ENCODE data around the gene DDA1. TPM values are rescaled to one million over a fixed set of nuclear protein-coding genes. Genes with fewer than 3 reads are reported as not detected.

The DDA1 gene
- total and polyA plus RNA-seq, 2 of the 13 experiments (the other 11 are each of a cell fraction or from before 2014, with no cell fraction given): 24.5 to 26.0 TPM

DNA sequence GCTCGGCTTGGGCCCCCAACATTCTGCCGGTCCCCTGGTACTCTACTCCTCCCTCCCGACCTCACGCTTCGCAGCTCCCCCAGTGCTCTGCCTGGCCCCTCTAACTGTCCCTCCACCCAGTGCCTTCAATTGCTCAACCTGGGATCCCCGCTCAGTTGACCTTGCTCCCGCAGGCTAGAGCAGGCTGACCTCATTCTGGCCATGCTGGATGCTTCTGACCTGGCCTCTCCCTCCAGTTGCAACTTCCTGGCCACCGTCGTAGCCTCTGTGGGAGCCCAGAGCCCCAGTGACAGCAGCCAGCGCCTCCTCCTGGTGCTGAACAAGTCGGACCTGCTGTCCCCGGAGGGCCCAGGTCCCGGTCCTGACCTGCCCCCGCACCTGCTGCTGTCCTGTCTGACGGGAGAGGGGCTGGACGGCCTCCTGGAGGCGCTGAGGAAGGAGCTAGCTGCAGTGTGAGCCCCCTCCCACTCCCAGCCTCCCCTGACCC, 31.6 kb downstream of the DDA1 start (continued):
- TF ChIP-seq MAF1 (CRISPR knock-in tag; IDR thresholded peaks at IDR 0.05; ENCODE audit: borderline replicate concordance) (no peak), ETV5 (CRISPR knock-in tag; IDR thresholded peaks at IDR 0.05; ENCODE audit: borderline replicate concordance) (peak; percentile 57; the same call in 1 of the 2 replicates), JUND (CRISPR knock-in tag; IDR thresholded peaks at IDR 0.05) (peak; percentile 55; the same call in 1 of the 2 replicates), DR1 (CRISPR knock-in tag; IDR thresholded peaks at IDR 0.05) (no peak), GABPA (IDR thresholded peaks at IDR 0.05; ENCODE audit: low read depth, low read length) (no peak), GABPA (CRISPR knock-in tag; IDR thresholded peaks at IDR 0.05; ENCODE audit: low read depth) (peak; percentile 65), NR2F6 (IDR thresholded peaks at IDR 0.05) (peak; percentile 62; the same call in 1 of the 2 replicates), NR2F6 (CRISPR knock-in tag; IDR thresholded peaks at IDR 0.05) (peak; percentile 90), SALL1 (CRISPR knock-in tag; IDR thresholded peaks at IDR 0.05) (peak; percentile 58), KAT8 (CRISPR knock-in tag; IDR thresholded peaks at IDR 0.05) (peak; percentile 48; the same call in 1 of the 2 replicates), ZNF232 (CRISPR knock-in tag; IDR thresholded peaks at IDR 0.05; ENCODE audit: borderline replicate concordance) (no peak), ZNF564 (CRISPR knock-in tag; IDR thresholded peaks at IDR 0.05) (peak; percentile 24; the same call in 1 of the 2 replicates), ZNF331 (CRISPR knock-in tag; IDR thresholded peaks at IDR 0.05) (peak; percentile 18; the same call in 1 of the 2 replicates), NRL (CRISPR knock-in tag; IDR thresholded peaks at IDR 0.05; ENCODE audit: borderline replicate concordance) (no peak)
- TF ChIP-seq, protein P1, sequence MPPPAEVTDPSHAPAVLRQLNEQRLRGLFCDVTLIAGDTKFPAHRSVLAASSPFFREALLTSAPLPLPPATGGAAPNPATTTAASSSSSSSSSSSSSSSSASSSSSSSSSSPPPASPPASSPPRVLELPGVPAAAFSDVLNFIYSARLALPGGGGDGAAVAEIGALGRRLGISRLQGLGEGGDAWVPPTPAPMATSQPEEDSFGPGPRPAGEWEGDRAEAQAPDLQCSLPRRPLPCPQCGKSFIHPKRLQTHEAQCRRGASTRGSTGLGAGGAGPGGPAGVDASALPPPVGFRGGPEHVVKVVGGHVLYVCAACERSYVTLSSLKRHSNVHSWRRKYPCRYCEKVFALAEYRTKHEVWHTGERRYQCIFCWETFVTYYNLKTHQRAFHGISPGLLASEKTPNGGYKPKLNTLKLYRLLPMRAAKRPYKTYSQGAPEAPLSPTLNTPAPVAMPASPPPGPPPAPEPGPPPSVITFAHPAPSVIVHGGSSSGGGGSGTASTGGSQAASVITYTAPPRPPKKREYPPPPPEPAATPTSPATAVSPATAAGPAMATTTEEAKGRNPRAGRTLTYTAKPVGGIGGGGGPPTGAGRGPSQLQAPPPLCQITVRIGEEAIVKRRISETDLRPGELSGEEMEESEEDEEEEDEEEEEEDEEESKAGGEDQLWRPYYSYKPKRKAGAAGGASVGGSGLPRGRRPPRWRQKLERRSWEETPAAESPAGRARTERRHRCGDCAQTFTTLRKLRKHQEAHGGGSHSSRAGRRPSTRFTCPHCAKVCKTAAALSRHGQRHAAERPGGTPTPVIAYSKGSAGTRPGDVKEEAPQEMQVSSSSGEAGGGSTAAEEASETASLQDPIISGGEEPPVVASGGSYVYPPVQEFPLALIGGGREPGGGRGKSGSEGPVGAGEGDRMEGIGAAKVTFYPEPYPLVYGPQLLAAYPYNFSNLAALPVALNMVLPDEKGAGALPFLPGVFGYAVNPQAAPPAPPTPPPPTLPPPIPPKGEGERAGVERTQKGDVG (CRISPR knock-in tag; IDR thresholded peaks at IDR 0.05; ENCODE audit: borderline replicate concordance): 0 out of 2 replicates have a peak, but pooled peaks have one; percentile 18
- TF ChIP-seq, protein P2, sequence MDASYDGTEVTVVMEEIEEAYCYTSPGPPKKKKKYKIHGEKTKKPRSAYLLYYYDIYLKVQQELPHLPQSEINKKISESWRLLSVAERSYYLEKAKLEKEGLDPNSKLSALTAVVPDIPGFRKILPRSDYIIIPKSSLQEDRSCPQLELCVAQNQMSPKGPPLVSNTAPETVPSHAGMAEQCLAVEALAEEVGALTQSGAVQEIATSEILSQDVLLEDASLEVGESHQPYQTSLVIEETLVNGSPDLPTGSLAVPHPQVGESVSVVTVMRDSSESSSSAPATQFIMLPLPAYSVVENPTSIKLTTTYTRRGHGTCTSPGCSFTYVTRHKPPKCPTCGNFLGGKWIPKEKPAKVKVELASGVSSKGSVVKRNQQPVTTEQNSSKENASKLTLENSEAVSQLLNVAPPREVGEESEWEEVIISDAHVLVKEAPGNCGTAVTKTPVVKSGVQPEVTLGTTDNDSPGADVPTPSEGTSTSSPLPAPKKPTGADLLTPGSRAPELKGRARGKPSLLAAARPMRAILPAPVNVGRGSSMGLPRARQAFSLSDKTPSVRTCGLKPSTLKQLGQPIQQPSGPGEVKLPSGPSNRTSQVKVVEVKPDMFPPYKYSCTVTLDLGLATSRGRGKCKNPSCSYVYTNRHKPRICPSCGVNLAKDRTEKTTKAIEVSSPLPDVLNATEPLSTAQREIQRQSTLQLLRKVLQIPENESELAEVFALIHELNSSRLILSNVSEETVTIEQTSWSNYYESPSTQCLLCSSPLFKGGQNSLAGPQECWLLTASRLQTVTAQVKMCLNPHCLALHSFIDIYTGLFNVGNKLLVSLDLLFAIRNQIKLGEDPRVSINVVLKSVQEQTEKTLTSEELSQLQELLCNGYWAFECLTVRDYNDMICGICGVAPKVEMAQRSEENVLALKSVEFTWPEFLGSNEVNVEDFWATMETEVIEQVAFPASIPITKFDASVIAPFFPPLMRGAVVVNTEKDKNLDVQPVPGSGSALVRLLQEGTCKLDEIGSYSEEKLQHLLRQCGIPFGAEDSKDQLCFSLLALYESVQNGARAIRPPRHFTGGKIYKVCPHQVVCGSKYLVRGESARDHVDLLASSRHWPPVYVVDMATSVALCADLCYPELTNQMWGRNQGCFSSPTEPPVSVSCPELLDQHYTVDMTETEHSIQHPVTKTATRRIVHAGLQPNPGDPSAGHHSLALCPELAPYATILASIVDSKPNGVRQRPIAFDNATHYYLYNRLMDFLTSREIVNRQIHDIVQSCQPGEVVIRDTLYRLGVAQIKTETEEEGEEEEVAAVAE (CRISPR knock-in tag; IDR thresholded peaks at IDR 0.05; ENCODE audit: borderline replicate concordance): peak; percentile 21; the same call in 1 of the 2 replicates
- TF ChIP-seq, protein P3, sequence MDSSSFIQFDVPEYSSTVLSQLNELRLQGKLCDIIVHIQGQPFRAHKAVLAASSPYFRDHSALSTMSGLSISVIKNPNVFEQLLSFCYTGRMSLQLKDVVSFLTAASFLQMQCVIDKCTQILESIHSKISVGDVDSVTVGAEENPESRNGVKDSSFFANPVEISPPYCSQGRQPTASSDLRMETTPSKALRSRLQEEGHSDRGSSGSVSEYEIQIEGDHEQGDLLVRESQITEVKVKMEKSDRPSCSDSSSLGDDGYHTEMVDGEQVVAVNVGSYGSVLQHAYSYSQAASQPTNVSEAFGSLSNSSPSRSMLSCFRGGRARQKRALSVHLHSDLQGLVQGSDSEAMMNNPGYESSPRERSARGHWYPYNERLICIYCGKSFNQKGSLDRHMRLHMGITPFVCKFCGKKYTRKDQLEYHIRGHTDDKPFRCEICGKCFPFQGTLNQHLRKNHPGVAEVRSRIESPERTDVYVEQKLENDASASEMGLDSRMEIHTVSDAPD (CRISPR knock-in tag; IDR thresholded peaks at IDR 0.05): 0 out of 2 replicates have a peak, but pooled peaks have one; percentile 28
- TF ChIP-seq, protein P4, sequence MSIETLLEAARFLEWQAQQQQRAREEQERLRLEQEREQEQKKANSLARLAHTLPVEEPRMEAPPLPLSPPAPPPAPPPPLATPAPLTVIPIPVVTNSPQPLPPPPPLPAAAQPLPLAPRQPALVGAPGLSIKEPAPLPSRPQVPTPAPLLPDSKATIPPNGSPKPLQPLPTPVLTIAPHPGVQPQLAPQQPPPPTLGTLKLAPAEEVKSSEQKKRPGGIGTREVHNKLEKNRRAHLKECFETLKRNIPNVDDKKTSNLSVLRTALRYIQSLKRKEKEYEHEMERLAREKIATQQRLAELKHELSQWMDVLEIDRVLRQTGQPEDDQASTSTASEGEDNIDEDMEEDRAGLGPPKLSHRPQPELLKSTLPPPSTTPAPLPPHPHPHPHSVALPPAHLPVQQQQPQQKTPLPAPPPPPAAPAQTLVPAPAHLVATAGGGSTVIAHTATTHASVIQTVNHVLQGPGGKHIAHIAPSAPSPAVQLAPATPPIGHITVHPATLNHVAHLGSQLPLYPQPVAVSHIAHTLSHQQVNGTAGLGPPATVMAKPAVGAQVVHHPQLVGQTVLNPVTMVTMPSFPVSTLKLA (IDR thresholded peaks at IDR 0.05): no peak
- TF ChIP-seq, protein P5, sequence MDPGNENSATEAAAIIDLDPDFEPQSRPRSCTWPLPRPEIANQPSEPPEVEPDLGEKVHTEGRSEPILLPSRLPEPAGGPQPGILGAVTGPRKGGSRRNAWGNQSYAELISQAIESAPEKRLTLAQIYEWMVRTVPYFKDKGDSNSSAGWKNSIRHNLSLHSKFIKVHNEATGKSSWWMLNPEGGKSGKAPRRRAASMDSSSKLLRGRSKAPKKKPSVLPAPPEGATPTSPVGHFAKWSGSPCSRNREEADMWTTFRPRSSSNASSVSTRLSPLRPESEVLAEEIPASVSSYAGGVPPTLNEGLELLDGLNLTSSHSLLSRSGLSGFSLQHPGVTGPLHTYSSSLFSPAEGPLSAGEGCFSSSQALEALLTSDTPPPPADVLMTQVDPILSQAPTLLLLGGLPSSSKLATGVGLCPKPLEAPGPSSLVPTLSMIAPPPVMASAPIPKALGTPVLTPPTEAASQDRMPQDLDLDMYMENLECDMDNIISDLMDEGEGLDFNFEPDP (CRISPR knock-in tag; conservative IDR thresholded peaks at IDR 0.05): no peak
